HG02623 (cell line): ENCODE results near the gene CC2D2B.

Experiments
- ATAC-seq: cut with Tn5 transposase; IDR thresholded peaks from one replicate; pipeline ENCODE4 v1.9.1; 2021; ENCODE audit warnings: moderate library complexity; ENCODE audit not compliant: unreplicated experiment

The CC2D2B gene

DNA sequence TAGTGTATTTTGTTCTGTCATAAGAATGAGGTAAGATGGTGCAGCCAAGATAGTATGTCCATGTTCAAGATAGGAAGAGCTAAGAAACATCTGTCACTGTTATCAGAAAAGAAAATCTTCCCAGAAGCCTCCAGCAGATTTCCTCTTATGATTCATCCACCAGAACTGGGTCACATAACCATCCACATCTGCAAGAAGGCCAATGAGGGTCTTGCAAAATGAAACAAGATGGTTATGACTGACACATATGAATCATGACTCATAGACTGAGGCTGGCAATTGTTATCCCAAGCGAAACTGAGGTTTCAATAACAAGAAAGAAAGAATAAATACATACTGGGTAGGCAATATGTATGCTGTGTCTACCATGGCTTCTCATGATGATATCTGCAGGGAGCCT, 165.9 kb downstream of the CC2D2B start:
- ATAC-seq, result no peak

DNA sequence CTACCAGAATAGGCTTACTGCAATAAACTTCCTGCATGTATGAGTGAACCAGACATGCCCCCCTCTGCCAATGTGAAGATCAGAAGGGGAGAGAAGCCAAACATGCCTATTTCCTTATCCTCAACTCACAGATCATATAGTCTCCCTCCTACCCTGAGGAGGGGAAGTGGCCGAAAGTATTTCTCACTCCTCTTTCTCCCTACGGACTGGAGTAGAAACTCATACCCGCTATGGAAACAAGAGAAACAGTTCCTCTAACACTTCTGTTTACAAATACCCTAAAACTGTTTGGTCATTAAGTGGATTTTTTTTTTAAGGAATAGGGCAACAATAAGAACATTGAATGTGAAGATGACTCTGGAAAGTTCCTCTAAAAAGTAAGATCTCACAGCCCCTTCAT, 167.0 kb downstream of the CC2D2B start:
- no peak for ATAC-seq

DNA sequence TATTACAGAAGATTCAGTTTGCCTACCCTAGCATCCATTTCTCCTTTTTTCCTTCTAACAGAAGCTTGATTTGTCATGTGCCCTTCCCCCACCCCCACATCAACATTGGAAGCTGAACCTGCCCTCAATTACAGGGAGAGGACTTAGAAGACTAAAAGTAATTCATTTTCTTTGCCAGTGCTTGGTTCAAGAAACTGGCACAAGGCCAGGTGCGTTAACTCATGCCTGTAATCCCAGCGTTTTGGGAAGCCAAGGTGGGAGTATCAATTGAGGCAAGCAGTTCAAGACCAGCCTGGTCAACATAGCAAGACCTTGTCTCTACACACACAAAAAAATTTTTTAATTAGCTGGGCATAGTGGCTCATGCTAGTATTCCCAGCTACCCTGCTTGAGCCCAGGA, 168.2 kb downstream of the CC2D2B start:
- no peak for ATAC-seq

DNA sequence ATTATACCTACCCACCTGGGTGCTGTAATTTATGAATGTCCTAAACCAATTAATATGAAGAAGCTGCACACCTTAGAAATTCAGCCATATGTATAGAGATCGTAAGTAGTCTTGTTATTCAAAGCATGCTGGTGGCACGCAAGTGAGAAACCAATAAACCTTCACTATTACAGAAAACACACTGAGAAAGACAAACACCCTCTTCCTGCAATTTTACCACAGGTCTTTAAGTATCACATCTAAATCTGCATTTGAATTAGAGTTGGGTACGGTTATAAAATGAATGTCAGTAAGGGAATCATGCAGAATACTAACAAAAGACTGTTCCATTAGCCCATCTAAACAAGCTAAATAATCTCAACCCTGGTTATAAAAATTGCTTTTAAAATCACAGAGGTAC, 169.4 kb downstream of the CC2D2B start:
- no peak for ATAC-seq

DNA sequence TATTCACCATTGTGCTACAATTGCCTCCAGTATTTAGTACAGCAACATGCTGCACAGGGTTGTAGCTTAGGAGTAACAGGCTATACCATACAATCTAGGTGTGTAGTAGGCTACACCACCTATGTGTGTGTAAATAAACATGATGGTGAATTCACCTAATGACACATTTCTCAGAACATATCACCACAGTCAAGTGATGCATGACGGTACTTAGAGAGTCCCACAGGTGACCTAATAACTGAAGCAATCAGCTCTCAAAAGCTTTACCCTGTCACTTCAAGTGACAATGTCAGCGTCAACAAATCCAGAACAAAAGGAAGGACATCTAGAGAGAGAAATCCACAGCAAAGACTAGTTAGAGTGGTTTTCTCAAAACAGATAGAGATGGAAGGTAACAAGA, 174.4 kb downstream of the CC2D2B start:
- ATAC-seq, result no peak
